ENCODE data around the gene SCN4B. TPM values are rescaled to one million over a fixed set of nuclear protein-coding genes. Genes with fewer than 3 reads are reported as not detected.
"Not testable (repeated sequence)": the region's sequence is repeated elsewhere in the genome, so short reads cannot be mapped to it uniquely, and the experiment has no call there.

SCN4B gene
- polyA plus RNA-seq, 1 donor (not counting 4 experiments of a cell fraction or from before 2014, with no cell fraction given): 7.7 TPM

DNA sequence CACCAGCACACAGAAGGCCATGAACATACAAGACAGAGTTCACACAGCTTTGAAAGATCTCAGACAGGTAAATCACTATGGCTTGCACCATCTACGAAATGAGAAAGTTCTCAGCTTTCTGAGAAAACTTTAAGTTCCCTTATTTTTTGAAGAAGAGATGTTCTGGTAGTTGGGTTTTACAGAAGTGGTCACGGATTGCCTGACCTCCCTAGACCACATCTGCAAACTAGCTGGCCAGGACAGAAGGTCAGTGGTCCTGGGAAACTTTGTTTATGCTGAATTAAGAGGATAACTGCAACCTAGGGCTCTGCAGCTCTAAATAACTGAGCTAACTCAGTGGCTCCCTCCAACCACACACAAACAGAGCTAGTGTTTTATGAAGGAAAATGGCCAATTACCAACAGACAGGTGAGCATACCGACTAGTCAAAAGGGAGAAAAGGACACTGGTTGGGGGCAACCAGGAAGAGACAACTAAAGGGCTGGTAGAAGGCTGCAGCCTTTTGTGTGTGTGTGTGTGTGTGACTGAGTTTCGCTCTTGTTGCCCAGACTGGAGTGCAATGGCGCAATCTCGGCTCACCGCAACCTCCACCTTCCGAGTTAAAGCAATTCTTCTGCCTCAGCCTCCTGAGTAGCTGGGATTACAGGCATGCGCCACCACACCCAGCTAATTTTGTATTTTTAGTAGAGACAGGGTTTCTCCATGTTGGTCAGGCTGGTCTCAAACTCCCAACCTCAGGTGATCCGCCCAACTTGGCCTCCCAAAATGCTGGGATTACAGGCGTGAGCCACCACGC is 32.4 kb upstream of the SCN4B start:
- DNase-seq (ENCODE audit: low read depth, low spot score) (no peak), FAIRE-seq (no peak)
- H3K9me3 ChIP-seq (ENCODE audit: control insufficient read depth, low read depth, low read length): no peaks in the 10 kb centered on the region
- H3K9ac ChIP-seq (ENCODE audit: control insufficient read depth, extremely low read depth, insufficient read depth, low read length): no peak overlapping the region
- no peak overlapping the region for H2AFZ ChIP-seq (ENCODE audit: control insufficient read depth, low read length)
- H3K4me3 ChIP-seq (ENCODE audit: control insufficient read depth in 2 of 3, extremely low read depth in 1 of 3, insufficient read depth in 2 of 3, low read depth in 1 of 3, low read length in 3 of 3): no peak overlapping the region
- H3K4me1 ChIP-seq (ENCODE audit: control insufficient read depth, extremely low read depth, insufficient read depth, low read length): peaks cover 12% of the 10 kb centered on the region
- no peaks in the 10 kb centered on the region for H3K36me3 ChIP-seq (ENCODE audit: control insufficient read depth in 2 of 2, extremely low read depth in 1 of 2, insufficient read depth in 2 of 2, low read length in 2 of 2)
- H4K20me1 ChIP-seq (ENCODE audit: control insufficient read depth, extremely low read depth, insufficient read depth, low read length): no peaks in the 10 kb centered on the region
- H3K4me2 ChIP-seq (ENCODE audit: control insufficient read depth, extremely low read depth, insufficient read depth, low read depth, low read length): no peak overlapping the region
- H3K9me1 ChIP-seq (ENCODE audit: control insufficient read depth, extremely low read depth, insufficient read depth, low read length): no peaks in the 10 kb centered on the region
- no peak overlapping the region for H3K27ac ChIP-seq (ENCODE audit: control insufficient read depth, insufficient read depth, low read length)
- no peaks in the 10 kb centered on the region for H3K79me2 ChIP-seq (ENCODE audit: control insufficient read depth, insufficient read depth, low read length)
- H3K27me3 ChIP-seq (ENCODE audit: control insufficient read depth, extremely low read depth, insufficient read depth, low read length): no peaks in the 10 kb centered on the region
- dilution Hi-C loops (cut with MboI; ENCODE audit: extremely low pct_ligation_motif_present, low sequenced_read_pairs): no loop called here
- TF ChIP-seq EZH2 (IDR thresholded peaks at IDR 0.05; ENCODE audit: low read length): no peak
- TF ChIP-seq, protein P1, sequence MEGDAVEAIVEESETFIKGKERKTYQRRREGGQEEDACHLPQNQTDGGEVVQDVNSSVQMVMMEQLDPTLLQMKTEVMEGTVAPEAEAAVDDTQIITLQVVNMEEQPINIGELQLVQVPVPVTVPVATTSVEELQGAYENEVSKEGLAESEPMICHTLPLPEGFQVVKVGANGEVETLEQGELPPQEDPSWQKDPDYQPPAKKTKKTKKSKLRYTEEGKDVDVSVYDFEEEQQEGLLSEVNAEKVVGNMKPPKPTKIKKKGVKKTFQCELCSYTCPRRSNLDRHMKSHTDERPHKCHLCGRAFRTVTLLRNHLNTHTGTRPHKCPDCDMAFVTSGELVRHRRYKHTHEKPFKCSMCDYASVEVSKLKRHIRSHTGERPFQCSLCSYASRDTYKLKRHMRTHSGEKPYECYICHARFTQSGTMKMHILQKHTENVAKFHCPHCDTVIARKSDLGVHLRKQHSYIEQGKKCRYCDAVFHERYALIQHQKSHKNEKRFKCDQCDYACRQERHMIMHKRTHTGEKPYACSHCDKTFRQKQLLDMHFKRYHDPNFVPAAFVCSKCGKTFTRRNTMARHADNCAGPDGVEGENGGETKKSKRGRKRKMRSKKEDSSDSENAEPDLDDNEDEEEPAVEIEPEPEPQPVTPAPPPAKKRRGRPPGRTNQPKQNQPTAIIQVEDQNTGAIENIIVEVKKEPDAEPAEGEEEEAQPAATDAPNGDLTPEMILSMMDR (optimal IDR thresholded peaks at IDR 0.05 in 1 of 3, IDR thresholded peaks at IDR 0.05 in 1 of 3, conservative IDR thresholded peaks at IDR 0.05 in 1 of 3; ENCODE audit: extremely low read depth in 1 of 3, insufficient read depth in 2 of 3, low read length in 3 of 3): no peak

DNA sequence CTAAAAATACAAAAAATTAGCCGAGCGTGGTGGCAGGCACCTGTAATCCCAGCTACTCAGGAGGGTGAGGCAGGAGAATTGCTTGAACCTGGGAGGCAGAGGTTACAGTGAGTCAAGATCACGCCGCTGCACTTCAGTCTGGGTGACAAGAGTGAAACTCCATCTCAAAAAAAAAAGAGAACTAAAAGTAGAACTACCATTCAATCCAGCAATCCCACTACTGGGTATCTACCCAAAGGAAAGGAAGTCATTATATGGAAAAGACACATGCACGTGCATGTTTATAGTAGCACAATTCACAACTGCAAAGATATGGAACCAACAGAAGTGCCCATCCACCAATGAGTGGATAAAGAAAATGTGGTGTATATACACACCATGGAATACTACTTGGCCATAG is 31.1 kb upstream of the SCN4B start:
- dilution Hi-C loops (cut with MboI; ENCODE audit: extremely low pct_ligation_motif_present, low sequenced_read_pairs); H3K36me3 ChIP-seq (ENCODE audit: control insufficient read depth in 2 of 2, extremely low read depth in 1 of 2, insufficient read depth in 2 of 2, low read length in 2 of 2); H3K27me3 ChIP-seq (ENCODE audit: control insufficient read depth, extremely low read depth, insufficient read depth, low read length); H3K79me2 ChIP-seq (ENCODE audit: control insufficient read depth, insufficient read depth, low read length); H3K9me1 ChIP-seq (ENCODE audit: control insufficient read depth, extremely low read depth, insufficient read depth, low read length); H2AFZ ChIP-seq (ENCODE audit: control insufficient read depth, low read length); H3K4me2 ChIP-seq (ENCODE audit: control insufficient read depth, extremely low read depth, insufficient read depth, low read depth, low read length); H3K4me3 ChIP-seq (ENCODE audit: control insufficient read depth in 2 of 3, extremely low read depth in 1 of 3, insufficient read depth in 2 of 3, low read depth in 1 of 3, low read length in 3 of 3); H3K27ac ChIP-seq (ENCODE audit: control insufficient read depth, insufficient read depth, low read length); FAIRE-seq; H4K20me1 ChIP-seq (ENCODE audit: control insufficient read depth, extremely low read depth, insufficient read depth, low read length); H3K9ac ChIP-seq (ENCODE audit: control insufficient read depth, extremely low read depth, insufficient read depth, low read length); DNase-seq (ENCODE audit: low read depth, low spot score); H3K9me3 ChIP-seq (ENCODE audit: control insufficient read depth, low read depth, low read length): not testable (repeated sequence)
- peaks cover 16% of the 10 kb centered on the region for H3K4me1 ChIP-seq (ENCODE audit: control insufficient read depth, extremely low read depth, insufficient read depth, low read length)
